HG02763 (cell line): ENCODE data around the gene PHACTR3.

ENCODE experiments used
- ATAC-seq: cut with Tn5 transposase; IDR thresholded peaks from one replicate; pipeline ENCODE4 v1.9.1; 2021; ENCODE audit warnings: mild to moderate bottlenecking, moderate library complexity; ENCODE audit not compliant: unreplicated experiment

The PHACTR3 gene

GRCh38 chr20:59668926-59669850 is 64.8 kb downstream of the PHACTR3 start:
- ATAC-seq: no peak

- no peak for ATAC-seq
Observed at GRCh38 chr20:59670786-59671492, 66.6 kb downstream of the PHACTR3 start.

- no peak for ATAC-seq
Observed at GRCh38 chr20:59671661-59672471, 67.5 kb downstream of the PHACTR3 start.

GRCh38 chr20:59672576-59672975 is 68.2 kb downstream of the PHACTR3 start:
- no peak for ATAC-seq

GRCh38 chr20:59673288-59673997 is 69.1 kb downstream of the PHACTR3 start:
- ATAC-seq: no peak

GRCh38 chr20:59673998-59674445 is 69.7 kb downstream of the PHACTR3 start:
- ATAC-seq: no peak

- ATAC-seq: no peak
Observed at GRCh38 chr20:59676126-59676850, 71.9 kb downstream of the PHACTR3 start.

- ATAC-seq: no peak
Observed at GRCh38 chr20:59676851-59677182, 72.5 kb downstream of the PHACTR3 start.

GRCh38 chr20:59677586-59677985 is 73.2 kb downstream of the PHACTR3 start:
- no peak for ATAC-seq

GRCh38 chr20:59678288-59678687 is 73.9 kb downstream of the PHACTR3 start:
- ATAC-seq: no peak

GRCh38 chr20:59678951-59679350 is 74.6 kb downstream of the PHACTR3 start:
- ATAC-seq: no peak

- ATAC-seq: no peak
Observed at GRCh38 chr20:59680148-59680650, 75.9 kb downstream of the PHACTR3 start.

- no peak for ATAC-seq
Observed at GRCh38 chr20:59680852-59681251, 76.5 kb downstream of the PHACTR3 start.

- no peak for ATAC-seq
Observed at GRCh38 chr20:59682603-59683002, 78.3 kb downstream of the PHACTR3 start.

- no peak for ATAC-seq
Observed at GRCh38 chr20:59683181-59683580, 78.8 kb downstream of the PHACTR3 start.

GRCh38 chr20:59684685-59685242 is 80.4 kb downstream of the PHACTR3 start:
- ATAC-seq: no peak

GRCh38 chr20:59686404-59687346 is 82.3 kb downstream of the PHACTR3 start:
- ATAC-seq: no peak

GRCh38 chr20:59688356-59688755 is 84.0 kb downstream of the PHACTR3 start:
- no peak for ATAC-seq
